Duodenal mucosa (tissue), 2 donors: Measurements from ENCODE around the gene SLFN5.
"Not testable (repeated sequence)": the region's sequence is repeated elsewhere in the genome, so short reads cannot be mapped to it uniquely, and the experiment has no call there.

Experiments
- H3K27ac ChIP-seq: one replicate; pipeline ENCODE4 v1.7.0; 2013; ENCODE audit warnings: low read depth, low read length
- H3K27me3 ChIP-seq, 2 donors: one replicate each; pipeline ENCODE4 v1.7.0; 2013; ENCODE audit warnings: low read length in 2 of 2, control low read depth in 1 of 2; ENCODE audit not compliant: insufficient read depth in 2 of 2, control insufficient read depth in 1 of 2
- H3K36me3 ChIP-seq, 2 donors: one replicate each; pipeline ENCODE4 v1.7.0; 2013; ENCODE audit warnings: low read length in 2 of 2, control low read depth in 1 of 2; ENCODE audit not compliant: insufficient read depth in 2 of 2, control insufficient read depth in 1 of 2
- H3K4me1 ChIP-seq, 2 donors: one replicate each; pipeline ENCODE4 v1.7.0; 2013; ENCODE audit warnings: low read length in 2 of 2, control low read depth in 1 of 2; ENCODE audit not compliant: insufficient read depth in 2 of 2, control insufficient read depth in 1 of 2
- H3K4me3 ChIP-seq, 2 donors: one replicate each; pipeline ENCODE4 v1.7.0; 2013; ENCODE audit warnings: low read length in 2 of 2, low read depth in 1 of 2
- H3K9ac ChIP-seq, 2 donors: one replicate each; pipeline ENCODE4 v1.7.0; 2013; ENCODE audit warnings: low read length in 2 of 2, low read depth in 1 of 2
- H3K9me3 ChIP-seq, 2 donors: one replicate each; pipeline ENCODE4 v1.7.0; 2013; ENCODE audit warnings: low read length in 2 of 2, control low read depth in 1 of 2; ENCODE audit not compliant: control insufficient read depth in 1 of 2

The SLFN5 gene

DNA sequence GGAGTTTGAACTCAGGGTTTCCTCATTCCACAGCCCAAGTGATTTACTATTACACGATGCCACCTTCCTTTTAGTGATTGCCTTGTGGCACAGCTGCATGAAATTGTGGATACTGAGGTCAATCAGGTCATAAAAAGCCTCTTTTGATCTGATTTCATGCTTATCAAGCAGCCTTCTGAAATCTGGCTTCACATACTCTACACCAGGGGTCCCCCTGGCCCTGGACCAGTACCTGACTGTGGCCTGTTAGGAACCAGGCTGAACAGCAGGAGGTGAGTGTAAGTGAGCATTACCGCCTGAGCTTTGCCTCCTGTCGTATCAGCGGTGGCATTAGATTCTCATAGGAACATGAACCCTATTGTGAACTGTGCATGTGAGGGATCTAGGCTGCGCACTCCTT is 13.8 kb downstream of the SLFN5 start:
- Histone ChIP-seq H3K27me3 (no peaks in the 10 kb centered on the region), H3K4me1 (peaks cover 21 to 23% of the 10 kb centered on the region in 2 donors), H3K36me3 (peaks cover 6 to 10% of the 10 kb centered on the region in 2 donors), H3K9me3 (no peaks in the 10 kb centered on the region), H3K27ac (no peak overlapping the region), H3K9ac (no peak overlapping the region), H3K4me3 (peak overlapping the region in 1 of 2 donors; percentile 1)

DNA sequence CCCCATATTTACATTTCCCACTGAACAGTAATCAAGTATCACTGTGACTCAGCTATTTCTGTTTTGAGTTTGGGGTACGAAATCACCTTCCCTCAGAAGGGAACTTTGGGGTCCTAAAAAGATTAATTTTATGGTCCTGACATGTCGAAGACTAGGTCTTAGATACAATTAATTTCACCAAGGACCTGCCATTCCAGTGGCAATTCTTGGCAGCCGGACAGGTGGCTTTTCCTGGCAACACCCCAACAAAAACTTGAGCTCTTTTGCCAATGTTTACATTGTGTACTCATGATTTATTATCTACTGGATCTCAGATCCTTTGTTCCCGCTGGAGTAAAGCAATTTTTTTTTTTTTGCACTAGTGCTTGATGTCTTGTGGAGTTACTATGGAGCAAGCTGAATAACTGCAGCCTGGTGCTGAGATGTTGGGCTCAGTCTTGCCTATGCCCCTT is 14.4 kb downstream of the SLFN5 start:
- Histone ChIP-seq H3K4me1 (peaks cover 21 to 23% of the 10 kb centered on the region in 2 donors), H3K27ac (no peak overlapping the region), H3K36me3 (peaks cover 6 to 10% of the 10 kb centered on the region in 2 donors), H3K9me3 (no peaks in the 10 kb centered on the region), H3K4me3 (peak overlapping the region in 1 of 2 donors; percentile 1), H3K27me3 (no peaks in the 10 kb centered on the region), H3K9ac (no peak overlapping the region)

DNA sequence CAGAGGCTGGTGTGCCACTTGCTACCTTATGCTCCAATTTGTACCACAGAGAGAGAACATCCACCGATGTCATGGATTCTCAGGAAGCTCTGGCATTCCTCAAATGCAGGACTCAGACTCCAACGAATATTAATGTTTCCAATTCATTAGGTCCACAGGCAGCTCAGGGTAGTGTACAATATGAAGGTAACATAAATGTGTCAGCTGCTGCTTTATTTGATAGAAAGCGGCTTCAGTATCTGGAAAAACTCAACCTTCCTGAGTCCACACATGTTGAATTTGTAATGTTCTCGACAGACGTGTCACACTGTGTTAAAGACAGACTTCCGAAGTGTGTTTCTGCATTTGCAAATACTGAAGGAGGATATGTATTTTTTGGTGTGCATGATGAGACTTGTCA is 16.1 kb downstream of the SLFN5 start:
- Histone ChIP-seq H3K36me3 (peaks cover 13 to 14% of the 10 kb centered on the region in 2 donors), H3K4me3 (no peak overlapping the region), H3K9ac (no peak overlapping the region), H3K4me1 (peaks cover 21% of the 10 kb centered on the region in 2 donors), H3K27ac (no peak overlapping the region), H3K9me3 (no peaks in the 10 kb centered on the region), H3K27me3 (no peaks in the 10 kb centered on the region)

DNA sequence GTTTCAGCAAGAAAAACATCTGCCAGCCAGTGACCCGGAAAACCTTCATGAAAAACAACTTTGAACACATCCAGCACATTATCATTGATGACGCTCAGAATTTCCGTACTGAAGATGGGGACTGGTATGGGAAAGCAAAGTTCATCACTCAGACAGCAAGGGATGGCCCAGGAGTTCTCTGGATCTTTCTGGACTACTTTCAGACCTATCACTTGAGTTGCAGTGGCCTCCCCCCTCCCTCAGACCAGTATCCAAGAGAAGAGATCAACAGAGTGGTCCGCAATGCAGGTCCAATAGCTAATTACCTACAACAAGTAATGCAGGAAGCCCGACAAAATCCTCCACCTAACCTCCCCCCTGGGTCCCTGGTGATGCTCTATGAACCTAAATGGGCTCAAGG is 22.2 kb downstream of the SLFN5 start:
- Histone ChIP-seq H3K9me3 (no peaks in the 10 kb centered on the region), H3K36me3 (peaks cover 16 to 29% of the 10 kb centered on the region in 2 donors), H3K4me1 (no peaks in the 10 kb centered on the region), H3K4me3 (no peak overlapping the region), H3K27me3 (no peaks in the 10 kb centered on the region), H3K27ac (no peak overlapping the region), H3K9ac (no peak overlapping the region)

DNA sequence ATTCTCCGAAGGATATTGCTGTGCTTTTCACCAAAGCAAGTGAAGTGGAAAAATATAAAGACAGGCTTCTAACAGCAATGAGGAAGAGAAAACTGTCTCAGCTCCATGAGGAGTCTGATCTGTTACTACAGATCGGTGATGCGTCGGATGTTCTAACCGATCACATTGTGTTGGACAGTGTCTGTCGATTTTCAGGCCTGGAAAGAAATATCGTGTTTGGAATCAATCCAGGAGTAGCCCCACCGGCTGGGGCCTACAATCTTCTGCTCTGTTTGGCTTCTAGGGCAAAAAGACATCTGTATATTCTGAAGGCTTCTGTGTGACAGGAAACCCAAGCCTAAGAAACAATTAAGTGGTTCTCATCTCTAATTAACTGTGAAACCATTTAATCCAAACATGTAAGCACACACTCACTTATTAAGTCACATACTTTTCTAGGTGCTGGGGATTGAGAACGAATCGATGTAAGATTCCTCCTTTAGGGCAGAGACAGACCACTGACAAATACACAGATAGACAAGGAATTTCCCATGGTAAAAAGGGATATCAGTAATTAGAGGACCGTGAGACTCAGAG is 22.8 kb downstream of the SLFN5 start:
- no peaks in the 10 kb centered on the region for H3K4me1 ChIP-seq
- no peak overlapping the region for H3K27ac ChIP-seq
- H3K9me3 ChIP-seq, result no peaks in the 10 kb centered on the region
- no peak overlapping the region for H3K9ac ChIP-seq
- no peak overlapping the region for H3K4me3 ChIP-seq
- no peaks in the 10 kb centered on the region for H3K27me3 ChIP-seq
- H3K36me3 ChIP-seq, result peaks cover 16 to 29% of the 10 kb centered on the region in 2 donors

DNA sequence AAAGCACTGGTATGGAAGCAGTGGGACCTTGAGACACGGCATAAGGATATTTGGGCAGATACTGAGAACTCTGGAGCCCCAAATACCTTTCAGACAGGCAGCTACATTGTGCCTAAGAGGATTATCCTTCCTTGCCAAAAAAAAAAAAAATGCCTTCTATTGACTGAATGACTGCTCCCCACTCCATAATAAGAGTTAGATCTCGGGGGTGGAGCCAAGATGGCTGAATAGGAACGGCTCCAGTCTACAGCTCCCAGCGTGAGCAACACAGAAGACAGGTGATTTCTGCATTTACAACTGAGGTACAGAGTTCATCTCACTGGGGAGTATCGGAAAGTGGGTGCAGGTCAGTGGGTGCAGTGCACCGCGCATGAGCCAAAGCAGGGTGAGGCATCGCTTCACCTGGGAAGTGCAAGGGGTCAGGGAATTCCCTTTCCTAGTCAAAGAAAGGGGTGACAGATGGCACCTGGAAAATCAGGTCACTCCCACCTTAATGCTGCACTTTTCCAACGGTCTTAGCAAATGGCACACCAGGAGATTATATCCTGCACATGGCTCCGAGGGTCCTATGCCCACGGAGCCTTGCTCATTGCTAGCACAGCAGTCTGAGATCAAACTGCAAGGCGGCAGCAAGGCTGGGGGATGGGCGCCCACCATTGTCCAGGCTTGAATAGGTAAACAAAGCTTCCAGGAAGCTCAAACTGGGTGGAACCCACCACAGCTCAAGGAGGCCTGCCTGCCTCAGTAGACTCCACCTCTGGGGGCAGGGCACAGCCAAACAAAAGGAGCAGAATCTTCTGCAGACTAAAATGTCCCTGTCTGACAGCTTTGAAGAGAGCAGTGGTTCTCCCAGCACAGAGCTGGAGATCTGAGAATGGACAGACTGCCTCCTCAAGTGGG is 31.5 kb downstream of the SLFN5 start:
- H3K4me3 ChIP-seq, result peak overlapping the region; percentile 12 to 40
- not testable (repeated sequence) for H3K9ac ChIP-seq, H3K9me3 ChIP-seq

DNA sequence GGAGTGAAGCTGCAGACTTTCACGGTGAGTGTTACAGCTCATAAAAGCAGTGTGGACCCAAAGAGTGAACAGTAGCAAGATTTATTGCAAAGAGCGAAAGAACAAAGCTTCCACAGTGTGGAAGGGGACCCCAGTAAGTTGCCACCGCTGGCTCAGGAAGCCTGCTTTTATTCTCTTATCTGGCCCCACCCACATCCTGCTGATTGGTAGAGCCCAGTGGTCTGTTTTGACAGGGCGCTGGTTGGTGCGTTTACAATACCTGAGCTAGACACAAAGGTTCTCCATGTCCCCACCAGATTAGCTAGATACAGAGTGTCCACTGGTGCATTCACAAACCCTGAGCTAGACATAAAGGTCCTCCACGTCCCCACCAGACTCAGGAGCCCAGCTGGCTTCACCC is 35.6 kb downstream of the SLFN5 start:
- H3K36me3 ChIP-seq, H3K4me1 ChIP-seq, H3K4me3 ChIP-seq, H3K9me3 ChIP-seq, H3K27ac ChIP-seq, H3K27me3 ChIP-seq, H3K9ac ChIP-seq: not testable (repeated sequence)

More for the DNA sequence above, 31.5 kb downstream of the SLFN5 start:
- not testable (repeated sequence) for H3K27me3 ChIP-seq, H3K27ac ChIP-seq, H3K36me3 ChIP-seq, H3K4me1 ChIP-seq

DNA sequence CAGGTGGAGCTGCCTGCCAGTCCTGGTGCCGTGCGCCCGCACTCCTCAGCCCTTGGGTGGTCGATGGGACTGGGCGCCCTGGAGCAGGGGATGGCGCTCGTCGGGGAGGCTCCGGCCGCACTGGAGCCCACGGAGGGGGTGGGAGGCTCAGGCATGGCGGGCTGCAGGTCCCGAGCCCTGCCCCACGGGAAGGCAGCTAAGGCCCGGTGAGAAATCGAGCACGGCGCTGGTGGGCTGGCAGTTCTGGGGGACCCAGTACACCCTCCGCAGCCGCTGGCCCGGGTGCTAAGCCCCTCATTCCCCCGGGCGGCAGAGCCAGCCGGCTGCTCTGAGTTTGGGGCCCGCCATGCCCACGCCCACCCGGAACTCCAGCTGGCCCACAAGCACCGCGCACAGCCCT is 36.0 kb downstream of the SLFN5 start:
- not testable (repeated sequence) for H3K27me3 ChIP-seq, H3K9me3 ChIP-seq, H3K9ac ChIP-seq, H3K27ac ChIP-seq, H3K4me1 ChIP-seq, H3K36me3 ChIP-seq, H3K4me3 ChIP-seq

DNA sequence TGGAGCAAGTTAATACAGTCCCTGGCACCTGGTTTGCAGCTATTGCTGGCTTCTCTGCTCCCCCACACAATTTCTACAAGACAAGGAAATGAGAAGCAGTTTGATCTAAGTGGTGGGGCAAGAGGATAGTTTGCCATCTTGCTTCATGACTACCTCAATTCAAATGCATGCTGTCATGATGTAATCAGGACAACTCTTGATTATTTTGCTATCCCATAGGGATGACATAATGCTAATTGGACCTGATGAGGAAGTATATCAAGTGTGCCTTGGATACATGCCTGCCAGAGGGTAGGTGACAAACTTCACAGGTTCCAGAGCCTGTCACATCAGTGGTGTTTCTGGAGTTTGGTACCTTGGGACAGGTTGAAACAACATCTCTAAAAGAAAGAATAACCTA is 40.9 kb downstream of the SLFN5 start:
- Histone ChIP-seq H3K36me3 (no peaks in the 10 kb centered on the region), H3K9ac (no peak overlapping the region), H3K4me1 (no peaks in the 10 kb centered on the region), H3K27me3 (no peaks in the 10 kb centered on the region), H3K9me3 (no peaks in the 10 kb centered on the region), H3K4me3 (no peak overlapping the region), H3K27ac (no peak overlapping the region)

DNA sequence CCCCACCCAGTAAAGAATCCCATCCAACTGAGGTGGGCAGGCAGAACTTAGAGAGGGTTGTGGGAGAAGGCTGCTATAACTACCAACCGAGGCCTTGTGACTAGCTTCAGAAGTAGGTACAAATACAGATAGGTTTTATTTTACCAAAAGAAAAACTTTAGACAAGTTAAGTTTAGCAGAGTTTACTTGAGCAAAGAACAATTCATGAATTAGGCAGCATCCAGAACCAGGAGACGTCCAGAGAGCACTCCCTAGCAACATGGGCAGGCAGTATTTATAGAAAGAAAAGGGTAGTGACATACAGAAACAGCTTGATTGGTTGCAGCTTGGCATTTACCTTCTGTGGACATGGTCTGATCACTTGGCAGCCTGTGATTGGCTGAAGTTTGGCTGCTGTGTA is 42.1 kb downstream of the SLFN5 start:
- Histone ChIP-seq H3K36me3 (no peaks in the 10 kb centered on the region), H3K4me1 (no peaks in the 10 kb centered on the region), H3K27ac (no peak overlapping the region), H3K9ac (no peak overlapping the region), H3K9me3 (no peaks in the 10 kb centered on the region), H3K27me3 (no peaks in the 10 kb centered on the region), H3K4me3 (no peak overlapping the region)
